ENCODE results near the gene NIT2. TPM values are rescaled to one million over a fixed set of nuclear protein-coding genes. Genes with fewer than 3 reads are reported as not detected.

NIT2 gene
- total RNA-seq, 1 donor, result 25.0 TPM

DNA sequence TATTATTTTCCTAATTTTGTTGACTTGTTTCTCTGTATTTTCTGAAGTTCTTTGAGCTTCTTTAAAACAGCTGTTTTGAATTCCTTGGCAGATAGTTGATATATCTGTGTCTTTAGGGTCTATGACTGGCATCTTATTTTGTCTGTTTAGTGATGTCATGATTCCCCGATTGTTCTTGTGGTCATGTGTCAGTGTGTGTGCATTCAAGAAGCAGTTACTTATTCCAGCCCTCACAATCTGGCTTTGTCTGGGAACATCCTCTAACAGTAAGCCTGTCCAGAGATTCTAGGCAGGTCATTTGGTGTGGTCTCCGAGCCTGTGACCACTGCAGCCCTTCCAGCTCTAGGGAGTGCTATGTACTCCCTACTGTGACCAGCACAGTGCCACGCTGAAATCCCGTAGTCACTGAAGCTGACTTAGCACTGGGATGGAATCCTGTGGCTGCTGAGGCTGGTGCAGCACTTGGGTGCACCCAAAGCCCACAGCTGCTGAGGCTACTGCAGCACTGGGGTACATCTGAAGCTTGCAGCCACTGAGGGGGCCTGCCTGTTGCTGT, 73.5 kb downstream of the NIT2 start:
- no peak for DNase-seq (ENCODE audit: low read depth)
- H3K4me3 ChIP-seq (ENCODE audit: low read depth, low read length), result no peak overlapping the region
- TF ChIP-seq, protein P1, sequence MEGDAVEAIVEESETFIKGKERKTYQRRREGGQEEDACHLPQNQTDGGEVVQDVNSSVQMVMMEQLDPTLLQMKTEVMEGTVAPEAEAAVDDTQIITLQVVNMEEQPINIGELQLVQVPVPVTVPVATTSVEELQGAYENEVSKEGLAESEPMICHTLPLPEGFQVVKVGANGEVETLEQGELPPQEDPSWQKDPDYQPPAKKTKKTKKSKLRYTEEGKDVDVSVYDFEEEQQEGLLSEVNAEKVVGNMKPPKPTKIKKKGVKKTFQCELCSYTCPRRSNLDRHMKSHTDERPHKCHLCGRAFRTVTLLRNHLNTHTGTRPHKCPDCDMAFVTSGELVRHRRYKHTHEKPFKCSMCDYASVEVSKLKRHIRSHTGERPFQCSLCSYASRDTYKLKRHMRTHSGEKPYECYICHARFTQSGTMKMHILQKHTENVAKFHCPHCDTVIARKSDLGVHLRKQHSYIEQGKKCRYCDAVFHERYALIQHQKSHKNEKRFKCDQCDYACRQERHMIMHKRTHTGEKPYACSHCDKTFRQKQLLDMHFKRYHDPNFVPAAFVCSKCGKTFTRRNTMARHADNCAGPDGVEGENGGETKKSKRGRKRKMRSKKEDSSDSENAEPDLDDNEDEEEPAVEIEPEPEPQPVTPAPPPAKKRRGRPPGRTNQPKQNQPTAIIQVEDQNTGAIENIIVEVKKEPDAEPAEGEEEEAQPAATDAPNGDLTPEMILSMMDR (IDR thresholded peaks at IDR 0.05; ENCODE audit: insufficient read depth, low read depth, low read length), result no peak

Other genes starting within 250 kb of the NIT2 start
- gene FILIP1L, start 220.3 kb upstream of the NIT2 start, total RNA-seq, result 146 and 213 TPM in 2 replicates
- 55.4 and 90.2 TPM in 2 replicates for gene TBC1D23, start 73.8 kb upstream of the NIT2 start, total RNA-seq
- 47.4 and 65.2 TPM in 2 replicates for gene TOMM70, start 66.3 kb downstream of the NIT2 start, total RNA-seq
- gene LNP1, start 66.8 kb downstream of the NIT2 start, total RNA-seq, result 4.2 and 4.7 TPM in 2 replicates
- gene TMEM45A, start 157.9 kb downstream of the NIT2 start, total RNA-seq, result 31.2 and 53.1 TPM in 2 replicates